ENCODE results near the gene PTPRG. TPM values are rescaled to one million over a fixed set of nuclear protein-coding genes. Genes with fewer than 3 reads are reported as not detected.
"Not testable (repeated sequence)": the region's sequence is repeated elsewhere in the genome, so short reads cannot be mapped to it uniquely, and the experiment has no call there.

Gene PTPRG
- total RNA-seq, 1 donor from 2014 or later, result 80.7 TPM

GRCh38 chr3:61811652-61812051 lies 250.3 kb downstream of the PTPRG start:
- Mint-ChIP-seq H3K9me3 (ENCODE audit: unreplicated experiment) (no peaks in the 10 kb centered on the region), H3K27me3 (ENCODE audit: unreplicated experiment) (no peaks in the 10 kb centered on the region), H3K4me3 (ENCODE audit: unreplicated experiment) (no peak overlapping the region), H3K4me1 (ENCODE audit: unreplicated experiment) (peaks cover 6% of the 10 kb centered on the region), H3K36me3 (ENCODE audit: low read depth, unreplicated experiment) (no peaks in the 10 kb centered on the region), H3K27ac (ENCODE audit: unreplicated experiment) (no peak overlapping the region)
- no peak for DNase-seq (ENCODE audit: low spot score)
- TF ChIP-seq CTCF (IDR thresholded peaks at IDR 0.05; ENCODE audit: unreplicated experiment), result no peak

GRCh38 chr3:61812085-61812484 lies 250.7 kb downstream of the PTPRG start:
- H3K4me3 Mint-ChIP-seq (ENCODE audit: unreplicated experiment), result no peak overlapping the region

GRCh38 chr3:61812517-61812916 lies 251.1 kb downstream of the PTPRG start:
- no peak for TF ChIP-seq CTCF (IDR thresholded peaks at IDR 0.05; ENCODE audit: unreplicated experiment)
- Mint-ChIP-seq H3K27me3 (ENCODE audit: unreplicated experiment) (no peaks in the 10 kb centered on the region), H3K27ac (ENCODE audit: unreplicated experiment) (no peak overlapping the region), H3K36me3 (ENCODE audit: low read depth, unreplicated experiment) (no peaks in the 10 kb centered on the region), H3K4me3 (ENCODE audit: unreplicated experiment) (no peak overlapping the region), H3K4me1 (ENCODE audit: unreplicated experiment) (peaks cover 6% of the 10 kb centered on the region), H3K9me3 (ENCODE audit: unreplicated experiment) (no peaks in the 10 kb centered on the region)
- DNase-seq (ENCODE audit: low spot score), result no peak

More at GRCh38 chr3:61812085-61812484, 250.7 kb downstream of the PTPRG start:
- no peak overlapping the region for H3K27ac Mint-ChIP-seq (ENCODE audit: unreplicated experiment)
- DNase-seq (ENCODE audit: low spot score), result no peak
- peaks cover 6% of the 10 kb centered on the region for H3K4me1 Mint-ChIP-seq (ENCODE audit: unreplicated experiment)
- H3K9me3 Mint-ChIP-seq (ENCODE audit: unreplicated experiment), result no peaks in the 10 kb centered on the region
- no peaks in the 10 kb centered on the region for H3K27me3 Mint-ChIP-seq (ENCODE audit: unreplicated experiment)
- TF ChIP-seq CTCF (IDR thresholded peaks at IDR 0.05; ENCODE audit: unreplicated experiment), result no peak
- no peaks in the 10 kb centered on the region for H3K36me3 Mint-ChIP-seq (ENCODE audit: low read depth, unreplicated experiment)

GRCh38 chr3:61813636-61814035 lies 252.3 kb downstream of the PTPRG start:
- Mint-ChIP-seq H3K27me3 (ENCODE audit: unreplicated experiment) (no peaks in the 10 kb centered on the region), H3K4me1 (ENCODE audit: unreplicated experiment) (peaks cover 6% of the 10 kb centered on the region), H3K36me3 (ENCODE audit: low read depth, unreplicated experiment) (no peaks in the 10 kb centered on the region), H3K27ac (ENCODE audit: unreplicated experiment) (no peak overlapping the region), H3K9me3 (ENCODE audit: unreplicated experiment) (no peaks in the 10 kb centered on the region), H3K4me3 (ENCODE audit: unreplicated experiment) (no peak overlapping the region)
- TF ChIP-seq CTCF (IDR thresholded peaks at IDR 0.05; ENCODE audit: unreplicated experiment), result no peak
- DNase-seq (ENCODE audit: low spot score), result no peak

- Mint-ChIP-seq H3K4me3 (ENCODE audit: unreplicated experiment) (no peak overlapping the region), H3K4me1 (ENCODE audit: unreplicated experiment) (peaks cover 6% of the 10 kb centered on the region), H3K36me3 (ENCODE audit: low read depth, unreplicated experiment) (no peaks in the 10 kb centered on the region), H3K9me3 (ENCODE audit: unreplicated experiment) (no peaks in the 10 kb centered on the region), H3K27ac (ENCODE audit: unreplicated experiment) (no peak overlapping the region), H3K27me3 (ENCODE audit: unreplicated experiment) (no peaks in the 10 kb centered on the region)
- TF ChIP-seq CTCF (IDR thresholded peaks at IDR 0.05; ENCODE audit: unreplicated experiment), result no peak
- DNase-seq (ENCODE audit: low spot score), result no peak
Measured at GRCh38 chr3:61814674-61815073, 253.3 kb downstream of the PTPRG start.

- not testable (repeated sequence) for H3K4me3 Mint-ChIP-seq (ENCODE audit: unreplicated experiment); H3K27ac Mint-ChIP-seq (ENCODE audit: unreplicated experiment); H3K36me3 Mint-ChIP-seq (ENCODE audit: low read depth, unreplicated experiment); H3K9me3 Mint-ChIP-seq (ENCODE audit: unreplicated experiment); DNase-seq (ENCODE audit: low spot score); H3K27me3 Mint-ChIP-seq (ENCODE audit: unreplicated experiment); H3K4me1 Mint-ChIP-seq (ENCODE audit: unreplicated experiment)
Measured at GRCh38 chr3:61816304-61816703, 254.9 kb downstream of the PTPRG start.

Data from endothelial cell (in vitro differentiated cells).